NCI-H2227 (cell line): ENCODE data around the gene PRH2.

Source experiments
- DNase-seq: peaks from one replicate; lab custom pipeline; 2025; ENCODE audit not compliant: unreplicated experiment; lab: John Stamatoyannopoulos, UW

The PRH2 gene

GRCh38 chr12:10959804-10960203 is 30.8 kb downstream of the PRH2 start:
- DNase-seq: no peak

GRCh38 chr12:10960211-10960610 is 31.2 kb downstream of the PRH2 start:
- DNase-seq: no peak

- DNase-seq: no peak
Measured at GRCh38 chr12:10965476-10965875, 36.4 kb downstream of the PRH2 start.

- DNase-seq: no peak
Measured at GRCh38 chr12:10966314-10966713, 37.3 kb downstream of the PRH2 start.

- DNase-seq: no peak
Measured at GRCh38 chr12:10967409-10967808, 38.4 kb downstream of the PRH2 start.

- DNase-seq: no peak
Measured at GRCh38 chr12:10968765-10969456, 39.9 kb downstream of the PRH2 start.

GRCh38 chr12:10974965-10975364 is 45.9 kb downstream of the PRH2 start:
- DNase-seq: no peak

GRCh38 chr12:10982244-10982643 is 53.2 kb downstream of the PRH2 start:
- no peak for DNase-seq
